ENCODE measurements around the gene LCNL1. TPM values are rescaled to one million over a fixed set of nuclear protein-coding genes. Genes with fewer than 3 reads are reported as not detected.

The LCNL1 gene
- total and polyA plus RNA-seq, 10 of the 15 experiments (the other 5 are each of a cell fraction or from before 2014, with no cell fraction given) = not detected

DNA sequence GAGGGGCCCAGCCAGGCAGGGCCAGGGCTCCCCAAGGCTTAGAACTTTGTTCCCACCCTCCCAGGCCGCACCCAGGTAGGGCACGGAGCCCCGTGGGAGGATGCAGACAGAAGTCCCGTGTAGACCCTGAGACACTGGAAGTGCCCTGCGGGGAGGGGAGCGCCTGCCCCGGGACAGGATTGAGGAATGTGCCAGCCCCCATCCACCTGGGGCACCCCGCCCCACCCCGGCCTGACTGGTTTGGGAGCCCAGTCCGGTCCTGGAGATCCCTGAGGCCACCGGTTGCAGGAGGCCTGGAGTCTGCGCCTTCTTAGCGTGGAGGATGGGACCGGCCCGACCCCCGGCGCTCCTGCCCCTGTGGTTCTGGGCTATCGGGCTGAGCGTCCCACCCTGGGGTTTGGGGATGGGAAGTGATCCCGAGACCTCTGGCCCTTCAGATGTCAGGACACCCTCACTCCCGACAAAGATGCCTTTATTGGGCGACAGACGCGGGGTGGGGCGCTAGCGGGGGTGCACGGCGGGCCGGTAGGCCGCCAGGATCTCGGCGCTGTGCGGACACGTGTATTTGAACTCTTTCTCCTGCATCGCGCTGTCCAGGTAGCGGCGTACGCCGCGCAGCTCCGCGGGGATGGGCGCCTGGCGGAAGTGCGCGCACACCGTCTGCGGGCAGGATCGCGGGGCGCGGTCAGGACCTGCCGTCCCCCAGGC lies 11.5 kb downstream of the LCNL1 start:
- Histone ChIP-seq H3K79me2 (ENCODE audit: control insufficient read depth, insufficient read depth, low read length) (no peaks in the 10 kb centered on the region; the same call in 1 of the 2 replicates), H3K9ac (ENCODE audit: control insufficient read depth, insufficient read depth, low read length) (no peak overlapping the region), H3K4me2 (ENCODE audit: control insufficient read depth, insufficient read depth) (no peak overlapping the region), H3K36me3 (ENCODE audit: control insufficient read depth in 2 of 2, insufficient read depth in 2 of 2, low read length in 1 of 2) (no peaks in the 10 kb centered on the region), H3K27me3 (replicated peaks in 1 of 2; ENCODE audit: control insufficient read depth in 2 of 2, insufficient read depth in 2 of 2, low read length in 1 of 2) (peaks cover 2 to 6% of the 10 kb centered on the region in 2 experiments; a peak in 3 of 4 replicates), H3K27ac (ENCODE audit: control insufficient read depth, insufficient read depth) (no peak overlapping the region), H3K9me3 (replicated peaks; ENCODE audit: control insufficient read depth, insufficient read depth, low read length) (no peaks in the 10 kb centered on the region; the same call in 2 of the 3 replicates), H2AFZ (ENCODE audit: control insufficient read depth, low read depth, low read length) (no peak overlapping the region), H4K20me1 (ENCODE audit: control insufficient read depth, insufficient read depth) (no peaks in the 10 kb centered on the region), H3K4me1 (ENCODE audit: control insufficient read depth, insufficient read depth, low read length) (peaks cover 33% of the 10 kb centered on the region), H3K4me3 (no peak overlapping the region)
- DNase-seq (ENCODE audit: low read depth, low spot score) (no peak), FAIRE-seq (no peak), ATAC-seq (no peak)
- POLR2A ChIA-PET = no interaction called here
- 97% methylated on average over 47 of the region's 54 CpGs for WGBS (ENCODE audit: insufficient coverage, insufficient replicate concordance, low lambda C conversion rate, missing lambda C conversion rate)
- BruUV-seq (replicated peaks) = no TSS peak
- CTCF ChIA-PET = interaction anchor here (0.7 to 1.0 kb wide), 2 partner anchors 41 to 152 kb away, joined by 3 read pairs; partner anchors contain the start of gene AJM1
- intact Hi-C loops (cut with micrococcal nuclease; ENCODE audit: unreplicated experiment) (no loop called here), in situ Hi-C loops (cut with MboI) (no loop called here)
- SMC1A ChIA-PET (ENCODE audit: uncharacterized antibody, unreplicated experiment) = no interaction called here
- RAD21 ChIA-PET (ENCODE audit: unreplicated experiment) = no interaction called here
- TF ChIP-seq ZNF384 (IDR thresholded peaks at IDR 0.05; ENCODE audit: borderline replicate concordance, low read depth, low read length) (no peak), HDGF (IDR thresholded peaks at IDR 0.05) (no peak), SUPT20H (IDR thresholded peaks at IDR 0.05; ENCODE audit: borderline replicate concordance, control insufficient read depth, low read depth, low read length) (no peak), YBX1 (IDR thresholded peaks at IDR 0.05) (no peak), SIN3A (IDR thresholded peaks at IDR 0.05; ENCODE audit: low read depth, low read length) (no peak), CHD4 (IDR thresholded peaks at IDR 0.05) (no peak), PAX8 (IDR thresholded peaks at IDR 0.05) (no peak), SMAD1 (IDR thresholded peaks at IDR 0.05; ENCODE audit: low read depth, partially characterized antibody) (no peak), RAD21 (IDR thresholded peaks at IDR 0.05; ENCODE audit: insufficient read depth, low read depth, low read length) (no peak), BMI1 (IDR thresholded peaks at IDR 0.05; ENCODE audit: borderline replicate concordance) (no peak), CREB1 (IDR thresholded peaks at IDR 0.05; ENCODE audit: low read depth) (no peak), RELA (IDR thresholded peaks at IDR 0.05; ENCODE audit: borderline replicate concordance, partially characterized antibody) (no peak), ASH2L (IDR thresholded peaks at IDR 0.05; ENCODE audit: borderline replicate concordance, low read depth) (no peak), SUZ12 (IDR thresholded peaks at IDR 0.05; ENCODE audit: unreplicated experiment) (no peak), TARDBP (IDR thresholded peaks at IDR 0.05; ENCODE audit: borderline replicate concordance) (no peak), POLR2AphosphoS5 (IDR thresholded peaks at IDR 0.05; ENCODE audit: low read length) (no peak), CBX3 (IDR thresholded peaks at IDR 0.05; ENCODE audit: borderline replicate concordance, low read depth) (no peak)
- TF ChIP-seq, protein P1, sequence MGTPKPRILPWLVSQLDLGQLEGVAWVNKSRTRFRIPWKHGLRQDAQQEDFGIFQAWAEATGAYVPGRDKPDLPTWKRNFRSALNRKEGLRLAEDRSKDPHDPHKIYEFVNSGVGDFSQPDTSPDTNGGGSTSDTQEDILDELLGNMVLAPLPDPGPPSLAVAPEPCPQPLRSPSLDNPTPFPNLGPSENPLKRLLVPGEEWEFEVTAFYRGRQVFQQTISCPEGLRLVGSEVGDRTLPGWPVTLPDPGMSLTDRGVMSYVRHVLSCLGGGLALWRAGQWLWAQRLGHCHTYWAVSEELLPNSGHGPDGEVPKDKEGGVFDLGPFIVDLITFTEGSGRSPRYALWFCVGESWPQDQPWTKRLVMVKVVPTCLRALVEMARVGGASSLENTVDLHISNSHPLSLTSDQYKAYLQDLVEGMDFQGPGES (IDR thresholded peaks at IDR 0.05) = no peak
- TF ChIP-seq, protein P2, sequence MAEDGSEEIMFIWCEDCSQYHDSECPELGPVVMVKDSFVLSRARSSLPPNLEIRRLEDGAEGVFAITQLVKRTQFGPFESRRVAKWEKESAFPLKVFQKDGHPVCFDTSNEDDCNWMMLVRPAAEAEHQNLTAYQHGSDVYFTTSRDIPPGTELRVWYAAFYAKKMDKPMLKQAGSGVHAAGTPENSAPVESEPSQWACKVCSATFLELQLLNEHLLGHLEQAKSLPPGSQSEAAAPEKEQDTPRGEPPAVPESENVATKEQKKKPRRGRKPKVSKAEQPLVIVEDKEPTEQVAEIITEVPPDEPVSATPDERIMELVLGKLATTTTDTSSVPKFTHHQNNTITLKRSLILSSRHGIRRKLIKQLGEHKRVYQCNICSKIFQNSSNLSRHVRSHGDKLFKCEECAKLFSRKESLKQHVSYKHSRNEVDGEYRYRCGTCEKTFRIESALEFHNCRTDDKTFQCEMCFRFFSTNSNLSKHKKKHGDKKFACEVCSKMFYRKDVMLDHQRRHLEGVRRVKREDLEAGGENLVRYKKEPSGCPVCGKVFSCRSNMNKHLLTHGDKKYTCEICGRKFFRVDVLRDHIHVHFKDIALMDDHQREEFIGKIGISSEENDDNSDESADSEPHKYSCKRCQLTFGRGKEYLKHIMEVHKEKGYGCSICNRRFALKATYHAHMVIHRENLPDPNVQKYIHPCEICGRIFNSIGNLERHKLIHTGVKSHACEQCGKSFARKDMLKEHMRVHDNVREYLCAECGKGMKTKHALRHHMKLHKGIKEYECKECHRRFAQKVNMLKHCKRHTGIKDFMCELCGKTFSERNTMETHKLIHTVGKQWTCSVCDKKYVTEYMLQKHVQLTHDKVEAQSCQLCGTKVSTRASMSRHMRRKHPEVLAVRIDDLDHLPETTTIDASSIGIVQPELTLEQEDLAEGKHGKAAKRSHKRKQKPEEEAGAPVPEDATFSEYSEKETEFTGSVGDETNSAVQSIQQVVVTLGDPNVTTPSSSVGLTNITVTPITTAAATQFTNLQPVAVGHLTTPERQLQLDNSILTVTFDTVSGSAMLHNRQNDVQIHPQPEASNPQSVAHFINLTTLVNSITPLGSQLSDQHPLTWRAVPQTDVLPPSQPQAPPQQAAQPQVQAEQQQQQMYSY (CRISPR knock-in tag; IDR thresholded peaks at IDR 0.05) = no peak
